ENCODE data around the gene TMIGD1.

DNA sequence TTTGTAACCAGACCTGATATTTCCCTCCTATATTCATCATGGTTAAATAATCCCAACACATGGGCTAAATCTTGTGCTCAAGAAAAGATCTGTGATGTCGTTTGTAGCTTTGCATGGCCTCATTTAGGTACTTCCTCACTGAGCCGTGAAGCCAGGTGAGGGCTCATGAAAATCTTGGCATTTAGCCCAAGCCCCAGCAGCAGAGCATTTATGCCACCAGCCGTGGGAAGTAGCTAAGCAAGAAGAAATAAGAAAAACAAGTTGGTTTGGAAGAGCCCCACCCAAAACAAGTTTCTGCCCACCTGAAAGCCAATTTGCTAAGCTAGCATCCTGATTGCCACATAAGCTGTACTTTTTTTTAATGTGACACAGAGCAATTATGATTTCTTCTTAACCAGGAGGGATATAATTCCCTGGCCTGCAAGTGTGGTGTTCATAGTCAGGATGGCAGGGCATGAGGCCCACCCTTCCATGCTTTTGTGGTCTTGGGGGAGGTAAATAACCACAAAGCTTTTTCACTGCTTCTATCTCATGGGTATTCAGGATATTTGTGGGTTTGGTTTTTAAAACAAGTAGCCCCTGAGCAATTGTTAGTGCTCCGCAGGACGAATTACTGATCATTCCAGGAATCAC lies 10.5 kb downstream of the TMIGD1 start:
- TF ChIP-seq YY1 (IDR thresholded peaks at IDR 0.05; ENCODE audit: insufficient read depth, insufficient read length) (no peak), SUZ12 (IDR thresholded peaks at IDR 0.05; ENCODE audit: extremely low read depth, insufficient read depth, insufficient read length) (no peak)
